ENCODE measurements around the gene KCNS1. TPM values are rescaled to one million over a fixed set of nuclear protein-coding genes. Genes with fewer than 3 reads are reported as not detected.

Gene KCNS1
- total RNA-seq, 2 donors from 2014 or later: not detected

DNA sequence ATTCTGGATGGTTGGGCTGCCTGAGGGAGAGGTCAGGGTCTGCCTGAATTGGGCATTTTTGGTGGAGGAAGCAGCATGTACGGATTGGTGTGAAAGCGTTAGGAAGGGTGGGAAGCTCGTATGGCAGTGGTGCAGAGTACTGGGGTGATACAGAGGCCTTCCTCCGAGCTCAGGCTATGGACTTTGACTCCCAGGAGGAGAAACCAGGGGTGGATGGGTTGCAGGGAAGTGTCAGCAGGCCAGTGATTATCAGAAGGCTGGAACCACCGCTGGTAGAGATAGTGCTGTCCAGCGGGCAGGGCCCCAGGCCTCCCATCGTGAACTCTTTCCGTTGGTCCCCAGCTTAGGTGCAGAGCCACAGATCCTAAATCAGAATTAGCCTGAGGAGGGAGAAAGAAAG, 8.7 kb upstream of the KCNS1 start:
- intact Hi-C loops (cut with DNase I): no loop called here
- no peaks in the 10 kb centered on the region for H3K27me3 ChIP-seq
- DNase-seq: no peak

DNA sequence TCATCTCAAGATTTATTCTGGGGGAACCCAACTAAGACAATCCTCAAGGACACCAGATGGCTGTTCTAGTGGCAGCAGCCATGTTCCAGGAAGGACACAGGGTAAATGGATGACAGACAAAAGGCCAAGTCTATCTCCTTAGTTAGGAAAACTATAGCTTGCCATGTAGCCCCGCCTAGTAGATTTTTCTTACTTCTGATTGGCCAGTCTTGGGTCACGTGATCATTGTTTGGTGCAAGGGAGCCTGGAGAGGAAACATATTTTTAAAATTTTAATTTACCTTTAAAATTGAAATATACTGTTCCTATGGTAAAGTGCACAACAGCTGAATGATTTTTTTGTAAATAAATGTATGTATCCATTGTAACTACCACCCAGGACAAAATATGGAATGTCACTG, 4.4 kb upstream of the KCNS1 start:
- Histone ChIP-seq H3K27ac (no peak overlapping the region), H3K36me3 (replicated peaks in 1 of 2; ENCODE audit: insufficient read depth in 1 of 2, low read depth in 2 of 2) (no peaks in the 10 kb centered on the region), H3K4me3 (no peak overlapping the region), H3K9me3 (no peaks in the 10 kb centered on the region), H3K27me3 (no peaks in the 10 kb centered on the region), H3K4me1 (peaks cover 8% of the 10 kb centered on the region)
- ATAC-seq (no peak), DNase-seq (no peak)
- intact Hi-C loops (cut with DNase I): no loop called here
- 68 to 79% methylated on average over 2 of the region's 2 CpGs for WGBS, 2 donors
- TF ChIP-seq, protein P1, sequence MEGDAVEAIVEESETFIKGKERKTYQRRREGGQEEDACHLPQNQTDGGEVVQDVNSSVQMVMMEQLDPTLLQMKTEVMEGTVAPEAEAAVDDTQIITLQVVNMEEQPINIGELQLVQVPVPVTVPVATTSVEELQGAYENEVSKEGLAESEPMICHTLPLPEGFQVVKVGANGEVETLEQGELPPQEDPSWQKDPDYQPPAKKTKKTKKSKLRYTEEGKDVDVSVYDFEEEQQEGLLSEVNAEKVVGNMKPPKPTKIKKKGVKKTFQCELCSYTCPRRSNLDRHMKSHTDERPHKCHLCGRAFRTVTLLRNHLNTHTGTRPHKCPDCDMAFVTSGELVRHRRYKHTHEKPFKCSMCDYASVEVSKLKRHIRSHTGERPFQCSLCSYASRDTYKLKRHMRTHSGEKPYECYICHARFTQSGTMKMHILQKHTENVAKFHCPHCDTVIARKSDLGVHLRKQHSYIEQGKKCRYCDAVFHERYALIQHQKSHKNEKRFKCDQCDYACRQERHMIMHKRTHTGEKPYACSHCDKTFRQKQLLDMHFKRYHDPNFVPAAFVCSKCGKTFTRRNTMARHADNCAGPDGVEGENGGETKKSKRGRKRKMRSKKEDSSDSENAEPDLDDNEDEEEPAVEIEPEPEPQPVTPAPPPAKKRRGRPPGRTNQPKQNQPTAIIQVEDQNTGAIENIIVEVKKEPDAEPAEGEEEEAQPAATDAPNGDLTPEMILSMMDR (IDR thresholded peaks at IDR 0.05): no peak
- no peak for TF ChIP-seq POLR2A (IDR thresholded peaks at IDR 0.05)

More for the DNA sequence above, 8.7 kb upstream of the KCNS1 start:
- TF ChIP-seq, protein P1 (IDR thresholded peaks at IDR 0.05): no peak
- no peak for TF ChIP-seq POLR2A (IDR thresholded peaks at IDR 0.05)
- no peak for ATAC-seq
- Histone ChIP-seq H3K36me3 (replicated peaks in 1 of 2; ENCODE audit: insufficient read depth in 1 of 2, low read depth in 2 of 2) (no peaks in the 10 kb centered on the region), H3K4me1 (no peaks in the 10 kb centered on the region), H3K4me3 (no peak overlapping the region), H3K27ac (no peak overlapping the region), H3K9me3 (no peaks in the 10 kb centered on the region)
- WGBS, 2 donors: 66 to 74% methylated on average over 8 of the region's 8 CpGs

DNA sequence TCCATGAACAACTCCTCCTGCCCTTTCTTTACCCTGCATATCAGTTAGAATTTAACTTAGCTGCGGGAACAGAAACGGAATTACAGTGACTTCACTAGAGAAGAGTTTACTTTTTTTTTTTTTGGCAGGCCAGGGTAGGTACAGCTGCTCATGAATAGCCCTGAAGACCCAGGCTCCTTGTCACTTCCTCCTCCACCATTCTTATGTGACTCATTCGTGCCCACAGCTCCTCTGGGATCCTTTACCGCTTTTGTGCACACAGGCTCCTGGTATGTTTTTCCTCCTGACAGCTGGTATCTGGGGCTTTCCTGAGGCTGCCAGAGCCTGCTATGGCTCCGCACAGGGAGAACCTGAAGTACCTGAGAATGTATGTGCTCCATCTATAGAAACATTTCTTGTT, 3.9 kb upstream of the KCNS1 start:
- intact Hi-C loops (cut with DNase I): no loop called here
- WGBS, 2 donors: 45 to 57% methylated on average over 5 of the region's 5 CpGs
- H3K4me3 ChIP-seq: no peak overlapping the region
- no peak overlapping the region for H3K27ac ChIP-seq
- TF ChIP-seq, protein P1 (IDR thresholded peaks at IDR 0.05): no peak
- TF ChIP-seq POLR2A (IDR thresholded peaks at IDR 0.05): no peak
- peaks cover 8% of the 10 kb centered on the region for H3K4me1 ChIP-seq
- no peaks in the 10 kb centered on the region for H3K9me3 ChIP-seq
- DNase-seq (no peak), ATAC-seq (no peak)
- H3K36me3 ChIP-seq (replicated peaks in 1 of 2; ENCODE audit: insufficient read depth in 1 of 2, low read depth in 2 of 2): no peaks in the 10 kb centered on the region
- H3K27me3 ChIP-seq: no peaks in the 10 kb centered on the region

DNA sequence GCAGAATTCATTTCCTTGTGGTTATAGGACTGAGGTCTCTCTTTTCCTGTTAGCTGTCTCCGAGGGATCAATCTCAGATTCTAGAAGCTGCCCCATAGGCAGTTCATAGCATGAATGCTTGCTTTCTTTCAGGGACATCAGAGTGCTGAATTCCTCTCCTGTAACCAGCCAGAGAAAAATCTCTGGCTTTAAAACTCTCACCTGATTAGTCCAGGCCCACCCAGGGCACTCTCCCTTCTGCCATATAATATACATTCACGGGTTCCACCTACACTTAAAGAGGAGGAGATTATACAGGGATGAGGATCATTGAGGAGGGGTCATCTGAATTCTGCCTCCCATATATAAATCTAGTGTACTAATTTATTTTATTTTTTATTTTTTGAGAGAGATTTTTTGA, 2.1 kb upstream of the KCNS1 start:
- intact Hi-C loops (cut with DNase I): no loop called here
- Histone ChIP-seq H3K27me3 (peaks cover 0 to 1% of the 10 kb centered on the region in 2 donors), H3K27ac (no peak overlapping the region), H3K9me3 (no peaks in the 10 kb centered on the region), H3K36me3 (replicated peaks in 1 of 2; ENCODE audit: insufficient read depth in 1 of 2, low read depth in 2 of 2) (no peaks in the 10 kb centered on the region), H3K4me3 (no peak overlapping the region), H3K4me1 (peaks cover 12% of the 10 kb centered on the region)
- ATAC-seq (no peak), DNase-seq (no peak)
- WGBS, 2 donors: 57 to 76% methylated on average over 2 of the region's 2 CpGs
- no peak for TF ChIP-seq POLR2A (IDR thresholded peaks at IDR 0.05)
- TF ChIP-seq, protein P1 (IDR thresholded peaks at IDR 0.05): no peak

DNA sequence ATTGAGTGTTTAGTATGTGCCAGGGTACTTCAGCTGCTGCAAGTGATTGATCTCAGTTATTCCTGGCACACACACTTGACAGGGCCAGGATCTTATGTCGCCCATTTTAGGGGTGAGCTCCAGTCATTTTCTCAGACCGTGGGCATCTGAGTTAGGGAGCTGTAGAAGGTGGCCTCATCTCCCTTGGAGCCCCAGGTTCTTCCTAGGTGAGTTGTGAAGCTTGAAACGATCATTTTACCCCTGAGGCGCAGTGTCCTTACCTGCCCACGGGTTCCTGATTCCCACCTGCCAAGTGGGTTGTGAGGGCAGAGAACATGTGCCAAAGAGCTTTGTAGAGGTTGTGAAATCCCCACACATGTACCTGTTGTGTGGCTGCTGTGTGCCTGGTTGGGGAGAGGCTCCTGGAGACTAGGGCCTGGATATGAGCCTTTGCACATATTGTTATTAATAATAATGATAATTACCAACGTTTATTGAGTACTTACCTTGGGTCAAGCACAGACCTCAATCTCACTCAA, 465 bp upstream of the KCNS1 start:
- no peak overlapping the region for H3K27ac ChIP-seq
- no peaks in the 10 kb centered on the region for H3K9me3 ChIP-seq
- no peak for DNase-seq
- H3K27me3 ChIP-seq: peaks cover 0 to 14% of the 10 kb centered on the region in 2 donors
- TF ChIP-seq, protein P1 (IDR thresholded peaks at IDR 0.05): no peak
- TF ChIP-seq POLR2A (IDR thresholded peaks at IDR 0.05): no peak
- ATAC-seq: no peak
- intact Hi-C loops (cut with DNase I): no loop called here
- no peak overlapping the region for H3K4me3 ChIP-seq
- H3K4me1 ChIP-seq: peaks cover 19% of the 10 kb centered on the region
- 58 to 71% methylated on average over 6 of the region's 6 CpGs for WGBS, 2 donors
- no peaks in the 10 kb centered on the region for H3K36me3 ChIP-seq (replicated peaks in 1 of 2; ENCODE audit: insufficient read depth in 1 of 2, low read depth in 2 of 2)

Data from body of pancreas (tissue), 4 donors.